GM06990 (cell line): ENCODE data around the gene CLPTM1L.
"Not testable (repeated sequence)": the region's sequence is repeated elsewhere in the genome, so short reads cannot be mapped to it uniquely, and the experiment has no call there.

ENCODE experiments used
- DNase-seq: peaks from one replicate; pipeline ENCODE4 v3.0.0-alpha.2; 2011; ENCODE audit not compliant: insufficient read length; ENCODE audit errors: extremely low read depth
- H3K27me3 ChIP-seq: replicated peaks from 2 replicates; pipeline ENCODE4 v1.6.0; 2011; ENCODE audit warnings: low read length; ENCODE audit not compliant: control insufficient read depth, insufficient read depth
- H3K36me3 ChIP-seq: 2 replicates; pipeline ENCODE4 v1.5.1; 2011; ENCODE audit warnings: low read length; ENCODE audit not compliant: control insufficient read depth, insufficient read depth
- H3K4me3 ChIP-seq: replicated peaks from 2 replicates; pipeline ENCODE4 v1.5.1; 2011; ENCODE audit warnings: low read depth, mild to moderate bottlenecking, control low read depth, low read length
- TF ChIP-seq, protein P1 (sequence below): IDR thresholded peaks from 2 replicates; pipeline ENCODE4 v1.5.1; 2011; ENCODE audit warnings: low read length, control low read depth, mild to moderate bottlenecking, inconsistent platforms; ENCODE audit not compliant: insufficient read depth, poor library complexity, severe bottlenecking

The CLPTM1L gene

DNA sequence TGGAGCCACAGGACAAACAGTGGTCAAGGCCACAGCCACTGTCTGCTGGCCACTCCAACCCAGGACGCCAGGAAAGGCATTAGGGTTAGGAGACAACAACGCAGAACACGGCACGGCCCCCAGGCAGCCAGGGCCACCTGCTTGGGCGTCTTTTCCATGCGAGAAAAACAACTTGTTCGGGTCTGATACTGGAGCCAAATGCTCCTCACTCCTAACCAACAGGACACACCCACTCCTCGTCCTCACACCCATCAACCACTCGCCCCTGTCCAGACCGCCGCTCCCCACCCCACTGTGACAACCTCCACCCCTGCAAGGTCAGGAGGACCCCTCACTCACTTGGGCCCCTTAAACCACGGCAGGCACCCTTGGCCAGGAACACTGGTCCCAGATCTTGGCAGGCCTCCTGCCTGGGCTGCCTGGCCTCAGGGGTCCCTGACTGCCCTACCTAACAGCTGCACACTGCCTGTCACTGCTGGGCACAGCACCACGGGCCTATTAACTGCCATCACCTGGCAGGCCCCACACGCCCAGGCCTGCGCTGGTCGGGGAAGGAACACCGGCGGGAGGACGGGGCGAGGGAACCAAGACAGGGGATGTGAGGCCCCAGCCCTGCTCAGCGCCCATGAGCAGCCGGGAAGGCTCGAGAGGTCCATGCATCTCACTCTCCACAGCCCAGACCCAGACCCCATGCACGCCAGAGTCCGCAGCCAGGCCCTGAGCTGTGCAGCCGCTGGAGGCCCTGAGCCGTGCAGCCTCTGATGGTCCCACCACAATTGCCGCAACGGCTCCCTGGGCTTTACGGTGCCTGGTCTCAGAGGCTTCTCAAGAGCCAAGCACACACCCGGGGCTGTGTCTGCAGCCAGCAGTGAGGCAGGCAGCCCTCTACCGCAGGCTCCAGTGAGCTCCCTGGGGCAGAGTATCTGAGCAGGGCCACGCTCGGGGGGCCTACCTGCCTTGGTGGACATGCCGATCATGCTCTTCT, 13.8 kb downstream of the CLPTM1L start:
- TF ChIP-seq, protein P1, sequence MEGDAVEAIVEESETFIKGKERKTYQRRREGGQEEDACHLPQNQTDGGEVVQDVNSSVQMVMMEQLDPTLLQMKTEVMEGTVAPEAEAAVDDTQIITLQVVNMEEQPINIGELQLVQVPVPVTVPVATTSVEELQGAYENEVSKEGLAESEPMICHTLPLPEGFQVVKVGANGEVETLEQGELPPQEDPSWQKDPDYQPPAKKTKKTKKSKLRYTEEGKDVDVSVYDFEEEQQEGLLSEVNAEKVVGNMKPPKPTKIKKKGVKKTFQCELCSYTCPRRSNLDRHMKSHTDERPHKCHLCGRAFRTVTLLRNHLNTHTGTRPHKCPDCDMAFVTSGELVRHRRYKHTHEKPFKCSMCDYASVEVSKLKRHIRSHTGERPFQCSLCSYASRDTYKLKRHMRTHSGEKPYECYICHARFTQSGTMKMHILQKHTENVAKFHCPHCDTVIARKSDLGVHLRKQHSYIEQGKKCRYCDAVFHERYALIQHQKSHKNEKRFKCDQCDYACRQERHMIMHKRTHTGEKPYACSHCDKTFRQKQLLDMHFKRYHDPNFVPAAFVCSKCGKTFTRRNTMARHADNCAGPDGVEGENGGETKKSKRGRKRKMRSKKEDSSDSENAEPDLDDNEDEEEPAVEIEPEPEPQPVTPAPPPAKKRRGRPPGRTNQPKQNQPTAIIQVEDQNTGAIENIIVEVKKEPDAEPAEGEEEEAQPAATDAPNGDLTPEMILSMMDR = no peak
- H3K4me3 ChIP-seq = no peak overlapping the region
- H3K27me3 ChIP-seq = no peaks in the 10 kb centered on the region
- DNase-seq = no peak
- peaks cover 46% of the 10 kb centered on the region for H3K36me3 ChIP-seq

DNA sequence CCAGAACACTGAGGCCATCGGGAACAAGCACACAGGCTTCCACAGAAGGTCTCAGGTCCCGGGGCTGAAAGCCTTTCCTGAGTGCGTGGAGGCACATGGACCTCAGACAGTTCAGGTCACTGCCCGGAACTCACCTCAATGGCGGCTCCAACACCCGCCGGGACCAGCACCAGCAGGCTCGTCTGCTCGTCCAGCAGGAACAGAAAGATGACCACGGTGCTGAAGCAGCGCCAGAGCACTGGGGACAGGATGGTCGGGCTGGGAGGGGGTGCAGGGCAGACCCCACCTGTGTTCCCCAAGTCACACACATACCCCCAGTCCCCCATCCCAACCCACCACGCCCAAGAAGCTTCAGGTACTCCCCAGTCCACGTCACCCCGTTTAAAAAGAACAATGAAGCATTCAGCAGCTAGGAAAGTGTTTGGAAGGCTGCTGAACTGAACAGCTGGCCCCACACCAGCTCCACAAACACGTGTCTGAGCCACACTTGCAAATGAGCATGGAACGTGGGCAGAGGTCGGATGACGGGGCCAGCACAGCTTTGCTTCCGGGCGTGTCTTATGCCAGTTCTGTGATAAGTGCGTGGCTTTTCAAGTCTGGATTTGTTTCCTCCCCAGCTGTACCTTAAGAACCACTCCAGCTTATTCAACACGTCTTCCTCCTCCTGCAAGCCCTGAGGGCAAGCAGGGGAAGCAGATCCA, 14.6 kb downstream of the CLPTM1L start:
- TF ChIP-seq, protein P1 = no peak
- Histone ChIP-seq H3K27me3 (no peaks in the 10 kb centered on the region), H3K36me3 (peaks cover 45% of the 10 kb centered on the region), H3K4me3 (no peak overlapping the region)
- no peak for DNase-seq

DNA sequence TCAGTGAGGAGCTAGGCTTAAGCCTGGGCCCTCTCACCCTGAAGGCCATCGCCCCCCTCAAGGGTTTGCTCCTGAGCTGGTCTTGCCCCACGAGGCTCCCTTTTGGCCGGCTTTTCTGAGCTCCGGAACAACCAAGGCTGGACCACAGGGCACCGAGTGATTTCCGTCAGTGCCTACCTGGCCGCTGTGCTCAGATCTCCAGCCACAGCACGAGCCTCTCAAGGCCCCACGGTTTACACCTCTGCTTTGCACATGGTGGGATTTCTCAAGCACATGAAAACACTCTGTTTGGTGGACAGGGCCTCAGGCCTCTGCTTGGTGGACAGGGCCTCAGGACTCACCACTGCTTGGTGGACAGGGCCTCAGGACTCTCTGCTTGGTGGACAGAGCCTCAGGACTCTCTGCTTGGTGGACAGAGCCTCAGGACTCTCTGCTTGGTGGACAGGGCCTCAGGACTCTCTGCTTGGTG, 15.8 kb downstream of the CLPTM1L start:
- TF ChIP-seq, protein P1 = no peak
- no peak for DNase-seq
- Histone ChIP-seq H3K4me3 (no peak overlapping the region), H3K27me3 (no peaks in the 10 kb centered on the region), H3K36me3 (peaks cover 46% of the 10 kb centered on the region)

DNA sequence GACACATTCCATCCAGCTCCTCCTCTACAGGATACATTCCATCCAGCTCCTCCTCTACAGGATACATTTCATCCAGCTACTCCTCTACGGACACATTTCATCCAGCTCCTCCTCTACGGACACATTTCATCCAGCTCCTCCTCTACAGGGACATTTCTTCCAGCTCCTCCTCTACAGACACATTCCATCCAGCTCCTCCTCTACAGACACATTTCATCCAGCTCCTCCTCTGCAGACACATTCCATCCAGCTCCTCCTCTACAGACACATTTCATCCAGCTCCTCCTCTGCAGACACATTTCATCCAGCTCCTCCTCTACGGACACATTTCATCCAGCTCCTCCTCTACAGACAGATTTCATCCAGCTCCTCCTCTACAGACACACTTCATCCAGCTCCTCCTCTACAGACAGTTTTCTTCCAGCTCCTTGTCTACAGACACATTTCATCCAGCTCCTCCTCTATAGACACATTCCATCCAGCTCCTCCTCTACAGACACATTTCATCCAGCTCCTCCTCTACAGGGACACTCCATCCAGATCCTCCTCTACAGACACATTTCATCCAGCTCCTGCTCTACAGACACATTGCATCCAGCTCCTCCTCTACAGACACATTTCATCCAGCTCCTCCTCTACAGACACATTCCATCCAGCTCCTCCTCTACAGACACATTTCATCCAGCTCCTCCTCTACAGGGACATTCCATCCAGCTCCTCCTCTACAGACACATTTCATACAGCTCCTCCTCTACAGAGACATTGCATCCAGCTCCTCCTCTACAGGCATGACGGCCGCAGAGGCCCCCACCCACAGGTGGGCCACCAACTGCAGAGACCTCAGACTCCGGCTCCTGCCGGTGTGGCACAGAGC, 16.4 kb downstream of the CLPTM1L start:
- H3K36me3 ChIP-seq = peaks cover 44% of the 10 kb centered on the region
- not testable (repeated sequence) for H3K27me3 ChIP-seq, H3K4me3 ChIP-seq, DNase-seq

DNA sequence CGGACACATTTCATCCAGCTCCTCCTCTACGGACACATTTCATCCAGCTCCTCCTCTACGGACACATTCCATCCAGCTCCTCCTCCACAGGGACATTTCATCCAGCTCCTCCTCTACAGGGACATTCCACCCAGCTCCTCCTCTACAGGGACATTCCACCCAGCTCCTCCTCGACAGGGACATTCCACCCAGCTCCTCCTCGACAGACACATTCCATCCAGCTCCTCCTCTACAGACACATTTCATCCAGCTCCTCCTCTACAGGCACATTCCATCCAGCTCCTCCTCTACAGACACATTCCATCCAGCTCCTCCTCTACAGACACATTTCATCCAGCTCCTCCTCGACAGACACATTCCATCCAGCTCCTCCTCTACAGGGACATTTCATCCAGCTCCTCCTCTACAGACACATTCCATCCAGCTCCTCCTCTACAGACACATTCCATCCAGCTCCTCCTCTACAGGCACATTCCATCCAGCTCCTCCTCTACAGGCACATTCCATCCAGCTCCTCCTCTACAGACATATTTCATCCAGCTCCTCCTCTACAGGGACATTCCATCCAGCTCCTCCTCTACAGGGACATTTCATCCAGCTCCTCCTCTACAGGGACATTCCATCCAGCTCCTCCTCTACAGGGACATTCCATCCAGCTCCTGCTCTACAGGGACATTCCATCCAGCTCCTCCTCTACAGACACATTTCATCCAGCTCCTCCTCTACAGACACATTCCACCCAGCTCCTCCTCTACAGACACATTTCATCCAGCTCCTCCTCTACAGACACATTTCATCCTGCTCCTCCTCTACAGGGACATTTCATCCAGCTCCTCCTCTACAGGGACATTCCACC, 17.8 kb downstream of the CLPTM1L start:
- not testable (repeated sequence) for DNase-seq, H3K27me3 ChIP-seq, H3K4me3 ChIP-seq
- H3K36me3 ChIP-seq = peaks cover 48% of the 10 kb centered on the region

DNA sequence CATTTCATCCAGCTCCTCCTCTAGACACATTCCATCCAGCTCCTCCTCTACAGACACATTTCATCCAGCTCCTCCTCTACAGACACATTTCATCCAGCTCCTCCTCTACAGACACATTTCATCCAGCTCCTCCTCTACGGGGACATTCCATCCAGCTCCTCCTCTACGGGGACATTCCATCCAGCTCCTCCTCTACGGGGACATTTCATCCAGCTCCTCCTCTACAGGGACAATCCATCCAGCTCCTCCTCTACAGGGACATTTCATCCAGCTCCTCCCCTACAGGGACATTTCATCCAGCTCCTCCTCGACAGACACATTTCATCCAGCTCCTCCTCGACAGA, 18.4 kb downstream of the CLPTM1L start:
- H3K4me3 ChIP-seq, H3K27me3 ChIP-seq, DNase-seq: not testable (repeated sequence)
- H3K36me3 ChIP-seq = peaks cover 44% of the 10 kb centered on the region
